ENCODE results near the gene CNIH3.

The CNIH3 gene

GRCh38 chr1:224783006-224783651 is 167.0 kb downstream of the CNIH3 start:
- no peaks in the 10 kb centered on the region for H3K36me3 ChIP-seq (ENCODE audit: insufficient read depth, low read length)
- no peaks in the 10 kb centered on the region for H3K9me2 ChIP-seq (ENCODE audit: low read depth, low read length)
- no peaks in the 10 kb centered on the region for H3F3A ChIP-seq (ENCODE audit: insufficient read depth, low read length)
- no peaks in the 10 kb centered on the region for H3K4me1 ChIP-seq (ENCODE audit: insufficient read depth, low read length, severe bottlenecking)
- H3K4me2 ChIP-seq (ENCODE audit: low read length), result no peak overlapping the region
- TF ChIP-seq, protein P1, sequence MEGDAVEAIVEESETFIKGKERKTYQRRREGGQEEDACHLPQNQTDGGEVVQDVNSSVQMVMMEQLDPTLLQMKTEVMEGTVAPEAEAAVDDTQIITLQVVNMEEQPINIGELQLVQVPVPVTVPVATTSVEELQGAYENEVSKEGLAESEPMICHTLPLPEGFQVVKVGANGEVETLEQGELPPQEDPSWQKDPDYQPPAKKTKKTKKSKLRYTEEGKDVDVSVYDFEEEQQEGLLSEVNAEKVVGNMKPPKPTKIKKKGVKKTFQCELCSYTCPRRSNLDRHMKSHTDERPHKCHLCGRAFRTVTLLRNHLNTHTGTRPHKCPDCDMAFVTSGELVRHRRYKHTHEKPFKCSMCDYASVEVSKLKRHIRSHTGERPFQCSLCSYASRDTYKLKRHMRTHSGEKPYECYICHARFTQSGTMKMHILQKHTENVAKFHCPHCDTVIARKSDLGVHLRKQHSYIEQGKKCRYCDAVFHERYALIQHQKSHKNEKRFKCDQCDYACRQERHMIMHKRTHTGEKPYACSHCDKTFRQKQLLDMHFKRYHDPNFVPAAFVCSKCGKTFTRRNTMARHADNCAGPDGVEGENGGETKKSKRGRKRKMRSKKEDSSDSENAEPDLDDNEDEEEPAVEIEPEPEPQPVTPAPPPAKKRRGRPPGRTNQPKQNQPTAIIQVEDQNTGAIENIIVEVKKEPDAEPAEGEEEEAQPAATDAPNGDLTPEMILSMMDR (IDR thresholded peaks at IDR 0.05; ENCODE audit: low read length), result no peak
- TF ChIP-seq EZH2 (IDR thresholded peaks at IDR 0.05; ENCODE audit: borderline replicate concordance, low read length), result no peak
- no peak overlapping the region for H3K9ac ChIP-seq (ENCODE audit: low read length)
- H3K79me2 ChIP-seq (ENCODE audit: insufficient read depth, low read length), result no peaks in the 10 kb centered on the region
- H3K27me3 ChIP-seq (ENCODE audit: insufficient read depth, low read length), result no peaks in the 10 kb centered on the region
- no peaks in the 10 kb centered on the region for H3K9me3 ChIP-seq (ENCODE audit: low read length)
- H3K27ac ChIP-seq (ENCODE audit: low read depth, low read length, poor library complexity, severe bottlenecking), result no peak overlapping the region
- no peaks in the 10 kb centered on the region for H4K20me1 ChIP-seq (ENCODE audit: insufficient read depth, low read length)
- H2AFZ ChIP-seq (ENCODE audit: low read length), result no peak overlapping the region
- no peak overlapping the region for H3K4me3 ChIP-seq (ENCODE audit: low read depth, low read length, poor library complexity, severe bottlenecking)

DNA sequence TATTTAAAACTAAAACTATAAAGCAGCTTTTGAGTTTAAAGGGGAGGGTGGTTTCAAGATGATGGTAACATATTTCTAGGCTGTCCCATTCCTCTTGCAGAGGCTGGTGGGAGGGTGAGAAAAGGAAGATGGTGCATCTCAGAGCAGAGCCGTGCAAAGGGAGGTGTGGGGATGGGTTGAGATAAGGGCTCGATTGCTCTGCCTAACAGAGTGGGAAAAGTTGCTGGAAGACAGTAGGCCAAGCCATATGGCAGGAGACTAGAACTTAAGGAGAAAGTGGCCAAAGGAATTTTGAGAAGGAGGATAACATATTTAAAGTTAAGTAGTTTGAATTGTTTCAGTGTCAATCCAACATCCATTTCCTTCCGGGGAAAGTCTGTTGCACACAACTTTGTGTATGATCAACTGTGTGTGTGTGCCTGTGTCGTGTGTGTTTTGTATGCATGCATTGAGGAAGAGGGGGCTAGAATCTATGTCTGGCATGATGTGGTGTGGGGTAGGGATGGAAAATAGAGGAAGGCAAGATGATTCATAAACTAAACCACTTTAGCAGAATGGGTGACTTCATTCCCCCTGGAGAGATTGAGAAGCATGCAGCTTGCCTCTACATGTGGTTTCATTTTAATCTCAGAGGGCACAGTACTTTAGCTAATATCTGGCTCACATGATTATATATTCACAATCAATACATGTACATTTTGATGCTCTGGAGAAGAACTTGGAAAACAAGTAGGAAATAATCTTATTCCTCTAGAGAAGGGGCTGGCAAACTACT is 168.3 kb downstream of the CNIH3 start:
- Histone ChIP-seq H3K27me3 (ENCODE audit: insufficient read depth, low read length) (no peaks in the 10 kb centered on the region), H3K9ac (ENCODE audit: low read length) (no peak overlapping the region), H3K4me1 (ENCODE audit: insufficient read depth, low read length, severe bottlenecking) (no peaks in the 10 kb centered on the region), H3K27ac (ENCODE audit: low read depth, low read length, poor library complexity, severe bottlenecking) (no peak overlapping the region), H3K4me2 (ENCODE audit: low read length) (no peak overlapping the region), H3F3A (ENCODE audit: insufficient read depth, low read length) (no peaks in the 10 kb centered on the region), H3K9me2 (ENCODE audit: low read depth, low read length) (no peaks in the 10 kb centered on the region), H3K79me2 (ENCODE audit: insufficient read depth, low read length) (no peaks in the 10 kb centered on the region), H4K20me1 (ENCODE audit: insufficient read depth, low read length) (no peaks in the 10 kb centered on the region), H2AFZ (ENCODE audit: low read length) (no peak overlapping the region), H3K9me3 (ENCODE audit: low read length) (no peaks in the 10 kb centered on the region), H3K36me3 (ENCODE audit: insufficient read depth, low read length) (no peaks in the 10 kb centered on the region), H3K4me3 (ENCODE audit: low read depth, low read length, poor library complexity, severe bottlenecking) (no peak overlapping the region)
- TF ChIP-seq EZH2 (IDR thresholded peaks at IDR 0.05; ENCODE audit: borderline replicate concordance, low read length), result no peak
- TF ChIP-seq, protein P1 (IDR thresholded peaks at IDR 0.05; ENCODE audit: low read length), result no peak

DNA sequence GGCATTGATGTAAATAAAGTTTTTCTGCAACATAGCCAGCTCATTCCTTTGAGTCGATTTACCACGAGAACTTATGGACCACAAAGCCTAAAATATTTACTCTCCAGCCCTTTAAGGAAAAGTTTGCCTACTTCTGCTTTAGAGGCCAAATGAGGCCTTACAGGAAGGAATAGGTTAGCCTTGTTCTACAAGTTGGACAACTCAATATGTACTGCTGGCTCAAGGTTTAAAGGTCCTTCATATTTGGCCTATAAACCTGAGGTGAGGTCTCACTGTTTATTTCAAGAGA is 168.9 kb downstream of the CNIH3 start:
- H3K27ac ChIP-seq (ENCODE audit: low read depth, low read length, poor library complexity, severe bottlenecking), result no peak overlapping the region
- H3K4me1 ChIP-seq (ENCODE audit: insufficient read depth, low read length, severe bottlenecking), result no peaks in the 10 kb centered on the region
- H3F3A ChIP-seq (ENCODE audit: insufficient read depth, low read length), result no peaks in the 10 kb centered on the region
- H4K20me1 ChIP-seq (ENCODE audit: insufficient read depth, low read length), result no peaks in the 10 kb centered on the region
- H3K9me2 ChIP-seq (ENCODE audit: low read depth, low read length), result no peaks in the 10 kb centered on the region
- TF ChIP-seq, protein P1 (IDR thresholded peaks at IDR 0.05; ENCODE audit: low read length), result no peak
- no peak for TF ChIP-seq EZH2 (IDR thresholded peaks at IDR 0.05; ENCODE audit: borderline replicate concordance, low read length)
- no peaks in the 10 kb centered on the region for H3K27me3 ChIP-seq (ENCODE audit: insufficient read depth, low read length)
- H3K9me3 ChIP-seq (ENCODE audit: low read length), result no peaks in the 10 kb centered on the region
- no peak overlapping the region for H2AFZ ChIP-seq (ENCODE audit: low read length)
- H3K9ac ChIP-seq (ENCODE audit: low read length), result no peak overlapping the region
- H3K79me2 ChIP-seq (ENCODE audit: insufficient read depth, low read length), result no peaks in the 10 kb centered on the region
- no peaks in the 10 kb centered on the region for H3K36me3 ChIP-seq (ENCODE audit: insufficient read depth, low read length)
- H3K4me2 ChIP-seq (ENCODE audit: low read length), result no peak overlapping the region
- H3K4me3 ChIP-seq (ENCODE audit: low read depth, low read length, poor library complexity, severe bottlenecking), result no peak overlapping the region

Data from OCI-LY1 (cell line).